ENCODE measurements around the gene S100A10.

The S100A10 gene

GRCh38 chr1:152039461-152039860 lies 45.8 kb upstream of the S100A10 start:
- no peak for DNase-seq (ENCODE audit: low read depth in 1 of 2, low spot score in 1 of 2)
- Histone ChIP-seq H3K27ac (replicated peaks) (peak overlapping the region; percentile 89), H3K27me3 (ENCODE audit: insufficient read depth, poor library complexity, severe bottlenecking) (no peaks in the 10 kb centered on the region), H3K4me3 (replicated peaks; ENCODE audit: insufficient read depth, low read length) (no peak overlapping the region)
- TF ChIP-seq POLR2AphosphoS5 (IDR thresholded peaks at IDR 0.05; ENCODE audit: low read depth) (no peak), CTCF (IDR thresholded peaks at IDR 0.05; ENCODE audit: insufficient read depth, low read length) (no peak), SPI1 (IDR thresholded peaks at IDR 0.05; ENCODE audit: borderline replicate concordance, low read depth) (no peak), REST (IDR thresholded peaks at IDR 0.05; ENCODE audit: insufficient replicate concordance, low read depth) (no peak), GABPA (IDR thresholded peaks at IDR 0.05; ENCODE audit: low read depth) (no peak)

GRCh38 chr1:152038871-152039270 lies 45.2 kb upstream of the S100A10 start:
- Histone ChIP-seq H3K27me3 (ENCODE audit: insufficient read depth, poor library complexity, severe bottlenecking) (no peaks in the 10 kb centered on the region), H3K27ac (replicated peaks) (peak overlapping the region; percentile 89), H3K4me3 (replicated peaks; ENCODE audit: insufficient read depth, low read length) (no peak overlapping the region)
- no peak for DNase-seq (ENCODE audit: low read depth in 1 of 2, low spot score in 1 of 2)
- no peak for TF ChIP-seq REST (IDR thresholded peaks at IDR 0.05; ENCODE audit: insufficient replicate concordance, low read depth)
- no peak for TF ChIP-seq GABPA (IDR thresholded peaks at IDR 0.05; ENCODE audit: low read depth)
- TF ChIP-seq SPI1 (IDR thresholded peaks at IDR 0.05; ENCODE audit: borderline replicate concordance, low read depth), result no peak
- no peak for TF ChIP-seq POLR2AphosphoS5 (IDR thresholded peaks at IDR 0.05; ENCODE audit: low read depth)
- TF ChIP-seq CTCF (IDR thresholded peaks at IDR 0.05; ENCODE audit: insufficient read depth, low read length), result no peak

- peak within 1 kb of the TSS; percentile 89 for H3K27ac ChIP-seq (replicated peaks)
- TF ChIP-seq GABPA (IDR thresholded peaks at IDR 0.05; ENCODE audit: low read depth) (no peak), CTCF (IDR thresholded peaks at IDR 0.05; ENCODE audit: insufficient read depth, low read length) (no peak), POLR2AphosphoS5 (IDR thresholded peaks at IDR 0.05; ENCODE audit: low read depth) (peak; percentile 64), REST (IDR thresholded peaks at IDR 0.05; ENCODE audit: insufficient replicate concordance, low read depth) (no peak), SPI1 (IDR thresholded peaks at IDR 0.05; ENCODE audit: borderline replicate concordance, low read depth) (peak; percentile 97)
- H3K4me3 ChIP-seq (replicated peaks; ENCODE audit: insufficient read depth, low read length), result peak within 1 kb of the TSS; percentile 73
- DNase-seq (ENCODE audit: low read depth in 1 of 2, low spot score in 1 of 2), result peak; percentile 79 to 91
- no peaks in the 10 kb centered on the region for H3K27me3 ChIP-seq (ENCODE audit: insufficient read depth, poor library complexity, severe bottlenecking)
Observed at GRCh38 chr1:152036267-152037216, 42.9 kb upstream of the S100A10 start, which contains the start of gene S100A11. S100A11 (minus strand) TSS chr1:152037004; CDS start chr1:152036915, 89 bp downstream.
